GM19467 (cell line): ENCODE measurements around the gene GRID1.
"Not testable (repeated sequence)": the region's sequence is repeated elsewhere in the genome, so short reads cannot be mapped to it uniquely, and the experiment has no call there.

Experiments used
- ATAC-seq: cut with Tn5 transposase; IDR thresholded peaks from one replicate; pipeline ENCODE4 v1.9.1; 2021; ENCODE audit warnings: mild to moderate bottlenecking, moderate library complexity; ENCODE audit not compliant: unreplicated experiment

Gene GRID1

DNA sequence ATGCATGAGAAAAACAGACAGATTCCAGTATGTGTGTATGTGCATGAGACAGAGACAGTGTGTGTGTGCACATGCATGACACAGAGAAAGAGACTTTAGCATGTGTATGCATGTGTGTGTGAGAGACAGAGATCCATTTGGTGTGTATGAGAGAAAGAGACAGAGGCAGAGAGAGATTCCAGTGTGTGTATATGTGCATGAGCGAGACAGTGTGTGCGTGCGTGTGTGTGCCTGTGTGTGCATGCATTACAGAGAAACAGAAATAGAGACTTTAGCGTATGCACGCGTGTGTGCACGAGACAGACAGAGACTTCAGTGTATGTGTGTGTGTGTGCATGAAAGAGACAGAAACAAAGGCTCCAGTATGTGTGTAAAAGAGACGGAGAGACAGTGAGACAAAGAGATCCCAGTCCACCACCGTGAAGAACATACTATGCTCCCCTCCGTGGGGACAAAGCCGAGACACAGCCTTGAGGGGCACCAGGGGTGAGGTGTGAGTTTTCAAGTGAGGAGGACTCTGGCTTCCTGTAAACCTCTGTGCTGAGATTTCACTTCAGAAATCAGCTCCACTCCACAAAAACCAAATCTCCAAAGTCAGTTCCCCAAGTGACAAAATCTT is 188.9 kb downstream of the GRID1 start:
- ATAC-seq, result no peak

DNA sequence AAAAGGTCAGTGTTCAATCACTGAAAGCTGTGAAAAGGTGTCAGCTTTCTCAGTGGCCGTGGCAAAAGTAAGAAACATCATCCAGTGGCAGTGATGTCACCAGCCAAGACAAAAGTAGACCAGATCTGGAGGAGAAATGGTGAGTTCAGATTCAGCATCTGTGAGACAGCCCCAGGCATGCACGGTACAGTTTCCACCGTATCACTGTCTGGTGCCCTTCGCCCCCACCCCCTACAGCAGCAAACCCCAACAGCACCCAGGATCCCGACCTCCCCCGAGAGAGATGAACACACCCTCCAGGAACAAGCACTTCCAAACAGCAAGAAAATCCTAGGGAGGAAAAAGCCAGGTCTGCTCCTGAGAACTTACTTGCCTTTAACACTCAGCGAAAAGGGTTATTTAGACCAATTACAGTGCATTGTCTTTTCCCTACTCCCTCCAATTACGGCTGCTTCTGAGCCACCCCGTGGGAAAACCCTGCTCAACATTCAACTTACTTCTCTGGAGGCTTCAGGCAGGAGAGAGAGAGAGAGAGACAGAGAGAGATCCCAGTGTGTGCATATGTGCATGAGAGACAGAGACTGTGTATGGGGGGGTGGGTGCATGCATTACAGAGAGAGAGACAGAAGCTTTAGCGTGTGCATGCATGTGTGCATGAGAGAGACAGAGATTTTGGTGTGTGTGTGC is 189.6 kb downstream of the GRID1 start:
- no peak for ATAC-seq

DNA sequence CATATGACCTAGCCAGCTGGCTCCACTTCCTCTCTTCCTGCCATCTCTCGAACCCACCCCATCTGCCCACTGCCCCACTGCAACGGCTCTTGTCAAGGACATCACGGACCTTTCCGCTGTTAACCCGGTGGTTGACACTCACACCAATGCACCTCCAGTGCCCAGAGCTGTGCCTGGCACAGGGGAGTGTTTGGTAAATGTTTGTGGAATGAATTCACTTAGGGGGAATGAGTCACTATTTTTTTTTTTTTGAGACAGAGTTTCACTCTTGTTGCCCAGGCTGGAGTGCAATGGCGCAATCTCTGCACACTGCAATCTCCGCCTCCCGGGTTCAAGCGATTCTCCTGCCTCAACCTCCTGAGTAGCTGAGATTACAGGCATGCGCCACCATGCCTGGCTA is 191.1 kb downstream of the GRID1 start:
- ATAC-seq, result not testable (repeated sequence)

DNA sequence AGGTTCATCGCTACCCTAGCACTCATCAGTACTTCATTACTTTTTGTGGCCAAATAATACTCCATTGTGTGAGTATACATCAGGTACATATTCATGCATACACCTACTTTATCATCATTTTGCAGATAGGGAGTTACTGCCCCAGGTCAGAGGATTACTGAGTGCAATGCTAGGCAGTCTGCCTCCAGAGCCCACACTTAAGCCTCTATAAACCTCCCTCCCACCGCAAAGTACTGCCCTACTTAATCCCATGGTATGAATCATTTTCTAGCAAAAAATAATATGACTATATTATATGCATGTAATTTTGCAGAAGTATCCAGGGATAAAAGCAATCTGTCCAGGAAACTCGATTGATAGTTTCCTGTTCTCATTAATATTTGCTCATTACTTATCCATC is 194.3 kb downstream of the GRID1 start:
- ATAC-seq, result no peak

DNA sequence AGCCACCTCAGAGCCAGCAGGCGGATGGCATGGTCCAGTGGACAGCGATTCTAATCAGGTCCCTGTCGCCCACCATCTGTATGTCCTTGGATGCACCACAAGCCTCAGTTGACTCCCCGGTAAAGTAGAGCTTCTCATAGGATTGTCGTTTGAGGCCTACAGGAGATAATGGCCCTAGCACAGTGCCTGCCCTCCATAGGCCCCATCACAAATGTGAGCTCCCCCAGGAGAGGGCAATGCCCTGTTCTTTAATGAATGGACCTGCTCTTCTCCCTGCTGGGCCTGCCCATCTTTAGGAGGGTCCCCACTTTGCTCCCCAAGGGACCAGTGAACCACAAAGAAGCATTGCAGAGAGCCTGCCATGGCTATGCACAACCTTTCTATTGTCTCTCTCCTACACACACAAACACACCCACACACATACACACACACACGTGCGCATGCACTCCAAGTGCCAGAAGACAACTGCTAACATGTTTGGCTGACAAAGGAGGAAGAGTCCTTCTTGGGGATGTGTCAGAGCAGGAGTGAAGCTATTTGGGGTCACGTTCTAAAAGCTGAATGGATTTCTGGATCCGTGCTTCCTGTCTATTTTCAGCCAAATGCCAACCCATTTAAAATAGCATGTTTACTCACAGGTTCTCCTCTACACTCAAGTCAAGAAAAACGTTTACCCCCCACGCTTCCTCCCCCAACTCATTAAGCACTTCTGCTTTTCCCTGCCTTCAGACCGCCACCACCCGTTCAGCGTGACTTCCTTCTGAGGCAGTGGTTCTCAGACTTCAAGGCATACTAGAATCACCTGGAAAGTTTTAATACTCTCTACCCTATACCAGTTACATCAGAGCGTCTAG is 196.1 kb downstream of the GRID1 start:
- no peak for ATAC-seq

DNA sequence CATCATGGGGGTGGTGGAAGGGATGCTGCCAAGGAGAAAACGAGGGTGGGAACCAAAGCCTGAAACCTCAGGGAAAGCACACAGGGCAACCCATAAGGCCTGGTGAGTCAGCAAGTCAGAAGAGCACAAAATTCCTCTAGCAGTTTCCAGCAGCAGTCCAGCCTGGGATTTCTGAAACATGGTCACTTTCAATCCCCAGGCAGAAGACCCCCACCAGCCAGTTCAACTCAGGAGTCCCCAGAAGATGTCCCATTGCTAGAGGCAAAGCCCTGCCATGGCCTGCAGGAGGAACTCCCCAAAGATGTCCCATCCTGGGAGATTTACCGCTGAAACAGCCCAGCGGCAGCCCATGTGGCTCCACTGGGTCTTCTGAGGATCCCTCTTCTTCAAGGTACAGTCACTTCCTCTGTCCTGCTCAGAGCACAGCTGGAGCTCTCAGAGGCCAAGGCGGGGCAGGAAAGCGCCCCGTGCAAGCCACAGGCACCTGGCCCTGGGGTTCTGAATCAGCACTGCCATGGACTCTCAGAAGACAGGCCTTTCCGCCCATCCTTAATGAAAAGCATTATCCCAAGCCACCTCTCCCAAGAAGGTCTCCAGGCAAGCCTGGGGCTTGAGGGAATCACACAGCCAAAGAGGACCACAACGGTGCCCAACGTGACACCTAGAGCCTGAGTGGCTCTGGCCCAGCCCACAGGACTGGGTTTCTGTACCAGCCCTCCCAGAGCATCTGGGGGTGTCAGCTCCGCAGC is 196.9 kb downstream of the GRID1 start:
- no peak for ATAC-seq

DNA sequence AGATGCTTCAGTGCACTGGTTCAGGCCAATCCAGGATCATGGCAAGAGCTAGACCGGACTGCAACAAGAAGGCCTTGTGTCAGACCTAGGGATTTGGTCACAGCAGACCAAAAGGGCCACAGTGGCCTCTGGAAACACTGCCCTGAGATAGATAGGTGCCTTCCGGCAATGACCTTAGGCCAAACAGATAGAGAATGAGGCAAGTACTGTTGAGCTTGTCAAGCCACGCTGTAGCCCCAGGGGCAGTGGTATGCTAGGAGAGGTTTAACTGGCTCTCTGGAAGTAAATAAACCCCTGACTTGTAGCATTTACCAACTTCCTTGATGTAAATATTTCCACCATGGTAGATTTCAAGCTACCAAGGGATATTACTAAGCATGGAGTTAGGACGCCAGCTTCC is 197.5 kb downstream of the GRID1 start:
- ATAC-seq, result no peak

DNA sequence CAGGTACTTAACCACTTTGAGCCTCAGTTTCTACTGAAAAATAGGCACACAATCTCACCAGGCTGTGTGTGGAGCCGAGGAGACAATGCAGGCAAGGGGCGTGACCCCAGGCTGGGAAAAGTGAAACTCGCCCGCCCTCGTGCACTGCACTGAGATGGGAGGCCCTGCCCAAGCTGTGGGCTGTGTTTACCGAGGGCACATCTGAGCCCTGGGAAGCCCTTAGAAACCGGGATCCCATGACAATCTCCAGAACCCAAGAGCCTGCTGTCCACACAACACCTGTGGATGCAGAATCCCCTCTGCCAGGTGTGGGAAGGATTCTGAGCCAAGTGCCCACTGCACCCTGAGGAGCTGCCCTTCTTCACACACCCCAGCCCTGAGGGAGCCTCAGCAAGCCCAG is 198.3 kb downstream of the GRID1 start:
- ATAC-seq, result no peak

DNA sequence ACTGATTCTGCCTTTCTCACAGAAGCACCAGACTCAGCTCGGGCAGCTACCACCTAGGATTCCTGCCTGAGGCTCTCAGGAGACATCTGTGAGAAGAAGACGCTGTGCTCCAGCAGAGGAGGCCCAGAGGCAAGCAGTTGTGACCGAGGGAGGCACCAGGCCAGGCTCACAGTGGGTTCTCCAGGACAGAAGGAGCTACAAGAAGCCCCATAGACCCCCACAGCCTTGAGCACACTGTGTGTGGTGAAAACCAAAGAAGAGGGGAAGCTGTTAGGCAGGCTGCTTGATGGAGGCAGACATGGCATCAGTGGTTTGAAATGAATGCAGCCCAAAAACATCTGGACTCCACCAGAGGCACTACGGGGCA is 198.8 kb downstream of the GRID1 start:
- ATAC-seq, result no peak

DNA sequence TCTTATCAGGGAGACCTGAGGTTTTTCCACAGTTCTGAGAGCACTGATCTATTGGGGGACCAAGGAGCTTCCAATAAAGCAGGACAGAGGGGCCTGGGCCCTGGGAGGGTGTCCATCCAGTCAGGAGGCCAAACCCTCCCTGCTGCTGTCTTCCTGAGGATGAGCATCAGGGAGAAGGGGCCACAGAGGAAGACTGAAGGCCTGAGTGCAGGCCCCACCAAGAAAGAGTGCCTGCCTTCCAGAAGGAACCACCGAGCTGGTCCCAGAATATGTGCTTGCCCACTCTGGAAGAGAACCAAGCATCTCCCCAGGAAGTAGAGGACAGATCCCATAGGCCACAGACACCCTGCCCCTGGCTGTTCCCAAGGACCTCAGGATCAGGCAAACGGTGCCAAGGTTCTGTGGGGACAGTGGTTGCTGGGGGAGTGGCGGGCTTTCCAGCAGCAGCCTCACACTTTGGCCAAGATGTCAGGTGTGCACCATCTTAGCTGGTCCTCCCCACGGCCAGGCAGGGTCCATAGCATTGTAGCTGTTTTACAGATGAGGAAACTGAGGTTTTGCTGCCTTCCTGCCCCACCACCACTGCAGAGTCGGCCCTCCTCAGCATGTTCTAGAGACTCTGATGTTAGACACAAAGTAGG is 199.4 kb downstream of the GRID1 start:
- ATAC-seq, result no peak

DNA sequence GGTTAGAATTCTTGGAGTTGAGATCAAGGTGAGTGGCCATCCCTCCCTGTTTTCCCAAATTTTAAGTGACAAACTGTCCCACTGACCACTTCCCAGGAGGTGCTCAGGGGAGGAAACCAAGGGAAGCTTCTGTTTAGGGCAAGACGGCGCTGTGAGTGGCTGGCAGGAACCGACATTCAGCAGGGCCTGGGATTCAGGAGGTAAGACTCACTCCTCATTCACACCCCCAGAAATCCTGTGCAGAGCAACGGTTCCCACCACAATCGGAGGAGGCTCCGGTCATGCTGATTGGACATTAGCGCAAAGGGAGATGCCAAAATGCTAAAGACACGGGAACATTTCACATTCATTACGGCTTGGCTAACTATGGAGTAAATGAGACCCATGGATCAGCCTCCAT is 200.9 kb downstream of the GRID1 start:
- ATAC-seq, result no peak

DNA sequence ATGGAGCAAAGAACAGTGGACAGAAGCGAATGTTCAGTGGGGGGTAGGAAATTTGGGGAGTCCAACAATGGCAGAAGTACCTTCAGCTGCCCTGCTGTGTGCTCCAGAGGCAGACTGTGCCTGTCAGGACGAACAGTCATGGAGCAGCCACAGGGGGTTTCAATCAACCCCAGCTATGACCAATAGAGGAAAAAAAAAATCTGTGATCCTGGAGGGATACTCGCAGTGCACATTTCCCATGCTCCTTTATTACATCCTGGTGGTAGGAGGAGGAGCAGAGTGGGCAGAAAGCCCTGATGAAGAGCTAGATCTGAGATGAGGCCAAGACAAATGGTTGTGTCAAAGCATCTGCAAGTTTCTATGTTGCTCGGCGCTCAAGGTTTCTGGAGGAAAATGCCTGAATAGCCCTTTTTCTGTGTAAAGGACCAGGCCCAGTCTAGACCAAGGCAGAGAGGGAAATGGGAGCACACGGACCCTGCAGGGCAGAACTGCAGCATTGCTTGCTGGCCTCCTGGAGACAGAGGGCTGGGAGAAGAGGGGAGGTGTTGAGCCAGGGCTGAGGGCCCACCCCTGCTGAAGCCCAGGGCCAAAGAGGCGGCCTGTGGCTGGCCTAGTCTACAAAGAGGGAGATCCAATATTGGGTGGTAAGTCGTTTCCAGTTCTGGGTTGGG is 201.5 kb downstream of the GRID1 start:
- ATAC-seq, result no peak

DNA sequence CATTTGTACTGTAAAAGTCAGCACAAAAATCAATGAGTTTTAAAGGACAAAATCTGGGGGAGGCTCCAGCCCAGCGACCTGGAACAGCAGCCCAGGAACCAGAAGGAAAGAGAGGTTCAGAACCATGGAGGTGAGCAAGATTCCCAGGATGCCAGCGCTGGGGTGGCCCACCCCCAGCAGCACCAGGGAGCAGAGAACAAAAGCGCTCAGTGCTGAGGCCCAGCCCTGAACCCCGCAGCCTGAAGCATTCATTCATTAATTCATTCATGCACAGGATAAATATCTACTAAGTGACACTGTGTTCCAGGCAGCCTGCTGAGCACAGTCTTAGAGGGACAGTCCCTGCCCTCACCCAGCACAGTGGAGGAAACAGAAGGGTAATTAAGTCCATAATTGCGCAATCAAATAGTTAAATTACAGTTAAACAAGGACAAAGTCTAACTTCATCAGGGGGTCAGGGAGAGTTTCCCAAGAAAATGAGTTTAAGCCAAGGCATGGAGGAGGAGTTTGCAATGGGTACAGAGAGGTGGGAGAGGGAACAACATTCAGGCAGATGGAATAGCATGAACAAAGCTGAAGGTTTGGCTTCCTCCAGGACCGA is 202.3 kb downstream of the GRID1 start:
- ATAC-seq, result no peak

DNA sequence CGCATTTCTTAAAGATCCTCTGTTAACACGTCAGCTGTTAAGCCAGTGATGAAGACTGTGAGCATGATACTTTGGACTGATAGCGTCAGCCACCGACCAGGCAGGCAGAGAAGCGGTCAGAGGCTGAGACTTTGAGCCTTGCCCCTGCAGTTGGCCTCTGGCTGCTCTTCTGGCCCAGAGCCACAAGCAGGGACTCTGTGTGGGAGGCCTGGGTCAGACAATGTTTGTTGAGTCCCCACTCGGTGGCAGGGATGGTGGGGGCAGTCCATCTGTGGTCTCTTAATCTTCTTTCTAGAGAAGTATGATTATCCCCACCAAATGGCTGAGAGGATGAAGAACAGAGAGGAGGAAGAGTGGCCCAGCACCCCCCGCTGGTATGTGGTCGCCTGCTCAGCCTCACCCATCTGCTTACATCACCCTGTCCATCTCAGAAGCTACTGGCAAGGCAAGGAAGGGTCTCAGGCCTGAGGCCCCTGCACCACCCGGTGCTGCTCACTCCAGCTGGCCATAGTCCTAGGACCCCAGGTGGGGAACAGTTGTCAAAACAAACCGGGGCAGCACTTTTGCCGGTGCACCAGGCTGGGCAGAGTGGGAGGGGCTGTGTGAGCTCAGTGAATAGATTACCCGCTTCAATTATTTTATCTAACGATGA is 202.9 kb downstream of the GRID1 start:
- ATAC-seq, result no peak

DNA sequence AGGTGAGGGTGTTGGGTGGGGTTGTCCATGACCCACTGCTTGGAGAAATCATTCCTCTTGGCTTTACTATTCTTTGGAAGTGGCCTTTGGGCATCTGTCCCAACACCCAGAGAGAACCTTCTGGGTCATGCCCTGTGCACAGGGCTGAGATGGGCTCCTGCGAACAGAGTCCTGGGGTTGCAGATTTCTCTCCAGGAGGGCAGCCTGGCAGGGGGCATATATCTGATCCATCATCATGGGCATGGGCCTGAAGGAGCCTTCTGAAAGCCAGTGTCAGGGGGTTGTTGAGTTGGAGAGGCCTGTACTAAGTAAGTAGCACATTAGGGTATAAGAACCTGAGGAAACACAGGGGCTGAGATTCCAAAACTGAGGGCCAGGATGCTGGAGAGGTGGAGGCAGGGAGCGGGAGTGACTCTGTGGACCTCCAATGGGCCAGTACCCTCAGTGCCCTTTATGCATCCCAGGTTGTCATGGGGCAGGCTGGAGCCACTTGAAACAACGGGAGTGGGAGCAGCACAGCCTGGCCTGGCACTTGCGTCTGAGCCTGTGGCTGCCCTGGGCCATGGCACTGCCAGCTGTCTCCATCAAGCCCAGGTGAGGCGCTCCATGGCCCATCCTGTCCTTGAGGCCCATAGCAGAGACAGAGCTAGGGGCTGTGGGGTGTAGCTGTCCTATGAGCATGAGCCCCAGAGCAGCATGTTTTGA is 203.7 kb downstream of the GRID1 start:
- no peak for ATAC-seq

DNA sequence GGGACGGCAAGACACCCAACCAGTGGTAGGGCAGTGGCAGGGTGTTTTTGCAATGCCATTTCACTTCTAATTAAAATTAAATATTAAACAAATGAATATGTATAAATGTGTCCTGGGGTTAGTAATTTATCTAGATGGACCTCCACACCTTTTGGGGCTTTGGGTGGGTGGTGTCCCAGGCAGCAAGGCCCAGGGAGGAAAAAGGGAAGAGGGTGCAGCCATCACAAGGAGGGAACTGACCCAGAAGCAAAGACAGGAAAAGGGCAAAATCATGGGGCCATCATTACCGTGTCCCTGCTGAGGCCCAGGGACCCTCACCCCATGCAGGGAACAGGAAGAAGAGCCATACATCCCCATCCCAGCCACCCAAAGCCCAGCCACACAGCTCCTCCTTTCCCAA is 204.6 kb downstream of the GRID1 start:
- ATAC-seq, result no peak

DNA sequence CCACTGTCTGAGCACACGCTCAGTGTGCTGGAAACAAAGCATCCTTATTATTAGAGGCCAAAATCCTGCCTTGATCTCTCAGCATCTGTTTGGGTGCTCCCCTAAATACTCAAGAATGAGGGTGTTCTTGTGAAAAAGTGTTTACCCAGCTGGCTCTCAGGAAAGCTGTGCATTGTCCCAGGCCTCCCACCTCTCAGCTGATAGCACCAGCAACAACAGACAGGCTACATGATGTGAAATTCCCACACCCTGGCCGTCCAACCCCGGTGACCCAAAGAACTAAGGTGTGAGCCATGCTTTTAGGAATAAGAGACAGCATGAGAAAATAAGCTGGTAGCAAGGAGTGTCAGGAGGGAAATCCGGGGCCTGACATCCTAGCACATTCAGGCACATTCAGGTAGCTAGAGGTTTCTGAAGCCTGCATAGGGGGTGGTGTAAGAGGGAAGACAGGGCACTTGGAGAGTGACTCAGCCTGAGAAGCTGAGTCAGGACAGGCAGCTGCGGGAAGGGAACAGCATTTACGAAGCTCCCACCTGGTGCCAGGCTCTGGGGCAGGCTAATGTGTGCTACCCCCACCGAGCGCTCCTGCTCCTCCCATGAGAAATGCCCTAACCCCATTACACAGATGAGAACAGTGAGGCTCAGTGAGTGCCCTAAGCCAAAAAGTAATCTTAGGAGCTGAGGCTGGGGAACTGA is 205.6 kb downstream of the GRID1 start:
- no peak for ATAC-seq

DNA sequence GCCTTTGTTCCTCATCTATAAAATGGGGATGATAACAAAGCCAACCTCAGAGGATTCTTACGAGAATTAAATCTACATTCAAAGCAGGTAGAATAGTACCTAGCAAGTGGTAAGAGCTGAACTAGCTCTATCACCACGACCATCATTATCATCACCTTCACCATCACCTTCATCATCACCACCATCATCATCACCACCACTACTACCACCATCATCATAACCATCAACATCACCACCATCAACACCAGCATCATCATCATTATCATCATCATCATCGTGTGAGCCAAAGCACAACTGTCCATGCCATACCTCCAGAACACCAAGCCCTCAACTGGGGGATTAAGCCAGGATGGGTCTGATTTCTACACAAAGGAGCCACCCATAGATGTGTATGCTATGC is 206.8 kb downstream of the GRID1 start:
- no peak for ATAC-seq
